Left lung (tissue), 10 donors: ENCODE results near the gene TRIM39. TPM values are rescaled to one million over a fixed set of nuclear protein-coding genes. Genes with fewer than 3 reads are reported as not detected.
"Not testable (repeated sequence)": the region's sequence is repeated elsewhere in the genome, so short reads cannot be mapped to it uniquely, and the experiment has no call there.

Source experiments
- ATAC-seq: fragments of 200-7000 bp; cut with Tn5 transposase; one replicate; pipeline ENCODE4 v1.9.1; 2020; ENCODE audit warnings: moderate library complexity
- DNase-seq, 4 donors: peaks; one replicate each; pipeline ENCODE4 v3.0.0-alpha.2; 2013 to 2020
- H3K27ac ChIP-seq, 2 donors: fragments of 200-600 bp; sonication (generic) in 1 of 2; one replicate each; pipeline versions ENCODE4 v1.5.0 to v1.8.0; 2020 to 2021
- H3K27me3 ChIP-seq, 2 donors: fragments of 200-600 bp; sonication (generic) in 1 of 2; one replicate each; pipeline versions ENCODE4 v1.5.0 to v1.8.0; 2020 to 2021
- H3K36me3 ChIP-seq, 2 donors: fragments of 200-600 bp; sonication (generic) in 1 of 2; one replicate each; pipeline versions ENCODE4 v1.5.0 to v1.8.0; 2020 to 2021
- H3K4me1 ChIP-seq, 2 donors: fragments of 200-600 bp; one replicate each; pipeline ENCODE4 v1.8.0; 2021
- H3K4me3 ChIP-seq, 2 donors: fragments of 200-600 bp; sonication (generic) in 1 of 2; one replicate each; pipeline versions ENCODE4 v1.5.0 to v1.8.0; 2020 to 2021; ENCODE audit warnings: mild to moderate bottlenecking in 1 of 2
- H3K9me3 ChIP-seq, 2 donors: fragments of 200-600 bp; sonication (generic) in 1 of 2; one replicate each; pipeline versions ENCODE4 v1.5.0 to v1.8.0; 2020 to 2021
- intact Hi-C, 2 donors: fragments of 100-400 bp; cut with DNase I; formaldehyde crosslinking; loops; one replicate each; pipeline versions ENCODE4 v1.11.2 to v1.14.2; 2022
- polyA plus RNA-seq, 6 donors: library from polyadenylated mRNA; unstranded; fragments of 120-200 nt; gene quantifications; one replicate each; pipeline ENCODE4 v1.2.1, GENCODE V29; 2013; ENCODE audit not compliant: insufficient read length in 6 of 6
- total RNA-seq, 2 donors: library from RNA; stranded (reverse); fragmentation: NEBNext Ultra II Directional; extraction: Animal tissue kit (Norgen Biotek cat#: 25700); gene quantifications; one replicate each; pipeline ENCODE4 v1.2.1, GENCODE V29; 2021
- TF ChIP-seq, protein P1 (sequence below), 2 donors: fragments of 200-600 bp; sonication (generic) in 1 of 2; IDR thresholded peaks; one replicate each; pipeline versions ENCODE4 v1.5.0 to v1.8.0; 2021; ENCODE audit warnings: antibody characterized with exemption in 2 of 2
- donor health status: DM: no; HTN: yes; CAD: no.
- donor health status: DM: no; HTN: no; CAD: no.

TRIM39 gene
- total and polyA plus RNA-seq, 8 donors = 10.2 to 13.7 (median 12.0) TPM

DNA sequence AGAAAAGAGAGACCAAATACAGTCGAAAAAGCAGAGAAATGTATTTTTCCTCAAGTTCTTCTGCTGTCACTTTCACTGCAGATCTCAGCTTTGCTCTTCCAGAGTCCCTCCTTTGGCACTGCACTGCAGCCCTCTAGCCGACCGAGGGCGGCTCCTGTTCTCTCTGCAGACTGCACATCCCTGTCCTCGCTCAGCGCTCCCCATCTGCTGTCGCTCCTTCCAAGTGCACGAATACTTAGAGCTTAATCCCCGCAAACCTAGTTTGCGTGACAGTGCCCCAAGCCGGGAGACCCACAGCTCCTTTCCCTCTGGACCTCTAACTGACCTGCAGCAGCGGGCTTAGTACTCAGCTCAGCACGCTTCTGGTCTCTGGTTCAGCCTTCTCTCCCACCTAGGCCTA, 33.4 kb downstream of the TRIM39 start:
- ATAC-seq (no peak), DNase-seq (no peak)
- Histone ChIP-seq H3K27me3 (peaks cover 31 to 90% of the 10 kb centered on the region in 2 donors), H3K4me3 (no peak overlapping the region), H3K9me3 (no peaks in the 10 kb centered on the region), H3K36me3 (no peaks in the 10 kb centered on the region), H3K27ac (no peak overlapping the region), H3K4me1 (peaks cover 0 to 10% of the 10 kb centered on the region in 2 donors)
- intact Hi-C loops = no loop called here
- TF ChIP-seq, protein P1, sequence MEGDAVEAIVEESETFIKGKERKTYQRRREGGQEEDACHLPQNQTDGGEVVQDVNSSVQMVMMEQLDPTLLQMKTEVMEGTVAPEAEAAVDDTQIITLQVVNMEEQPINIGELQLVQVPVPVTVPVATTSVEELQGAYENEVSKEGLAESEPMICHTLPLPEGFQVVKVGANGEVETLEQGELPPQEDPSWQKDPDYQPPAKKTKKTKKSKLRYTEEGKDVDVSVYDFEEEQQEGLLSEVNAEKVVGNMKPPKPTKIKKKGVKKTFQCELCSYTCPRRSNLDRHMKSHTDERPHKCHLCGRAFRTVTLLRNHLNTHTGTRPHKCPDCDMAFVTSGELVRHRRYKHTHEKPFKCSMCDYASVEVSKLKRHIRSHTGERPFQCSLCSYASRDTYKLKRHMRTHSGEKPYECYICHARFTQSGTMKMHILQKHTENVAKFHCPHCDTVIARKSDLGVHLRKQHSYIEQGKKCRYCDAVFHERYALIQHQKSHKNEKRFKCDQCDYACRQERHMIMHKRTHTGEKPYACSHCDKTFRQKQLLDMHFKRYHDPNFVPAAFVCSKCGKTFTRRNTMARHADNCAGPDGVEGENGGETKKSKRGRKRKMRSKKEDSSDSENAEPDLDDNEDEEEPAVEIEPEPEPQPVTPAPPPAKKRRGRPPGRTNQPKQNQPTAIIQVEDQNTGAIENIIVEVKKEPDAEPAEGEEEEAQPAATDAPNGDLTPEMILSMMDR (IDR thresholded peaks at IDR 0.05) = no peak

DNA sequence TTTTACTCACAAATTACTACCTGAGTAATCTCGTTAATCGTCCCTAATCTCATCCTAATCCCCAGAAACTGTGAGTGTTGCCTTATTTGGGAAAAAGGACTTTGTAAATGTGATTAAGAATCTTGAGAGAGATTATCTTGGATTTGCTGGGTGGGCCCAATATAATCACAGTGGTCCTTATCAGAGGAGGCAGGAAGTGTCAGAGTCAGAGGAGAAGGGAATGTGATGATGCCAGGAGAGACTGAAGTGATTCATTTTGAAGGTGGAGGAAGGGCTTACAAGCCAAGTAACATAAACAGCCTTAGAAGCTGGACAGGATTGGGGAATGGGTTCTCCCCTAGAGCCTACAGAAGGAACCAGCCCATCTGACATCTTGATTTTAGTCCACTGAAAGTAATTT, 34.9 kb downstream of the TRIM39 start:
- no peak overlapping the region for H3K4me3 ChIP-seq
- DNase-seq (no peak), ATAC-seq (no peak)
- peaks cover 31 to 90% of the 10 kb centered on the region in 2 donors for H3K27me3 ChIP-seq
- H3K4me1 ChIP-seq = peaks cover 0 to 10% of the 10 kb centered on the region in 2 donors
- H3K27ac ChIP-seq = no peak overlapping the region
- TF ChIP-seq, protein P1 (IDR thresholded peaks at IDR 0.05) = no peak
- H3K36me3 ChIP-seq = no peaks in the 10 kb centered on the region
- intact Hi-C loops = no loop called here
- no peaks in the 10 kb centered on the region for H3K9me3 ChIP-seq

DNA sequence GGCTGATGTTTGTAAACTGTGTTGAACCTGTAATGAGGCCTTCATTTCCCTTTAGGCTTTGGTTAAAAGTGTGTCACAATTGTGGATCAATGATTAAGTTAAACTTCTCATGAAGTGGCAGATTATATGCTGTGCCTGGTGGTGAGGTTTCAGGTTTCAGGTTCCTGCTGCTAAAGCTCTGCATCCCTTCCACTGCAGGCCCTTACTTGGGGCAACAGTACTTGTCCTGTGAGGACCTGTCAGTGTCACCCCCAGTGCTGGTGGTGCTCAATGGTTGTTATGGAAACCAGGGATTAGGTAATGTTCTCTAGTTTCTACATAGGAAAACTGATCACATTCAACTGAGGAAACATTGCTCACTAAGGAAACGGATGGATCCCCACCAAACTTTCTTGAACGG, 36.7 kb downstream of the TRIM39 start:
- Histone ChIP-seq H3K36me3 (no peaks in the 10 kb centered on the region), H3K9me3 (no peaks in the 10 kb centered on the region), H3K27me3 (peaks cover 24 to 89% of the 10 kb centered on the region in 2 donors), H3K4me1 (peaks cover 0 to under 1% of the 10 kb centered on the region in 2 donors), H3K27ac (no peak overlapping the region), H3K4me3 (no peak overlapping the region)
- TF ChIP-seq, protein P1 (IDR thresholded peaks at IDR 0.05) = no peak
- DNase-seq (no peak), ATAC-seq (no peak)
- intact Hi-C loops = no loop called here

DNA sequence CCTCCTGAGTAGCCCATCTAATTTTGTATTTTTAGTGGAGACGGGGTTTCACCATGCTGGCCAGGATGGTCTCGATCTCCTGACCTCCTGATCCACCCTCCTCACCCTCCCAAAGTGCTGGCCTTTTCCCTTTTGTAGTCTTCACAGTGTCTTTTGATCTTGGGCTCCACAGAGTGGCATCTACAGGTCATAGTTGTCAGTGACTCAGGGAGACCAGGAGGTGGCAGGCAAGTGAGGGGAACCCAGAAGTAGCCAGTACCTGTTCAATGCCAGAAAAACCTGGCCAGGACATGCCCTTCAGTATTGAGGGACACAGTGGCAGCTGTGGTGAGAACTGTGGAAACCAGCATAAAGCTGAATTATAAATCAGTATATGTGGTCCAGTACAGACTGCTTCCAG, 37.9 kb downstream of the TRIM39 start:
- intact Hi-C loops = no loop called here
- ATAC-seq (no peak), DNase-seq (no peak)
- peaks cover 17 to 79% of the 10 kb centered on the region in 2 donors for H3K27me3 ChIP-seq
- H3K9me3 ChIP-seq = no peaks in the 10 kb centered on the region
- H3K4me1 ChIP-seq = no peaks in the 10 kb centered on the region
- TF ChIP-seq, protein P1 (IDR thresholded peaks at IDR 0.05) = no peak
- no peaks in the 10 kb centered on the region for H3K36me3 ChIP-seq
- no peak overlapping the region for H3K4me3 ChIP-seq
- no peak overlapping the region for H3K27ac ChIP-seq

DNA sequence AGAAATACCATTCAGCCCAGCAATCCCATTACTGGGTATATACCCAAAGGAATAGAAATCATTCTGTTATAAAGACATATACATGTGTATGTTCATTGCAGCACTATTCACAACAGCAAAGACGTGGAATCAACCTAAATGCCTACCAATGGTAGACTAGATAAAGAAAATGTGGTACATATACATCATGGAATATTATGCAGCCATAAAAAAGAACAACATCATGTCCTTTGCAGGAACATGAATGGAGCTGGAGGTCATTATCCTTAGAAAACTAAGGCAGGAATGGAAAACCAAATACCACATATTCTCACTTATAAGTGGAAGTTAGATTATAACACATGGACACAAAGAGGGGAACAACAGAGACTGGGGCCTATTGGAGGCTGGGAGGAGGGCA, 42.6 kb downstream of the TRIM39 start:
- H3K4me3 ChIP-seq, DNase-seq, H3K4me1 ChIP-seq, H3K36me3 ChIP-seq, H3K27ac ChIP-seq, H3K9me3 ChIP-seq, intact Hi-C loops, ATAC-seq: not testable (repeated sequence)
- peaks cover 0 to 42% of the 10 kb centered on the region in 2 donors for H3K27me3 ChIP-seq

DNA sequence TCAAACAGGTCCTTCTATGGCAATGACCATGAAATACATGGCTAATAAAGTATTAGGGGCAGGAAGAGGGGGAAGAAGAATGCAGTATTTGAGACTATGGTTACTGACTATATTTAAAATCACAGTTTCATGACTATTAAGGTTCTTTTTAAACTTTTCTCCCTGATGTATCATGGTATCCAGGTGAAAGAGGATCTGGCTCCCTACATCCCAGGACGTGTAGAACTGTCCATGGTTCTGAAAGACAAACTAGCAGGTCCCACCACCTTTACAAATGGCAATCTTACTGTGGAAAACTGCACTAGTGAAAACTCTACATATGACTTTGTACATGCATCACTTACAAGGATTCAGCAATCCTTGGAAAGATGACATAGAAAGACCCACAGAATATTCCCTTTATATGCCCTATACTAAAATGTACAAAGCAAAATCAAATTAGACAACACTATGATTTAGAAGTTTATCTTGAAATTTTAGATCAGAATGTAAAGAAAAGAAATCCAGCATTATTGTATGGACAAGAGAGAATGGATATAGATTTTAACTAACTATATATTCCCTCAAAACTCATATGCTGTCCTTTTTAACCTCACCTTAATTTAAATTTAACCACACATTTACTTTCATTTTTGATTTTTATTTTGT, 51.7 kb downstream of the TRIM39 start:
- no peaks in the 10 kb centered on the region for H3K4me1 ChIP-seq
- H3K9me3 ChIP-seq = no peaks in the 10 kb centered on the region
- peak; percentile 53 for ATAC-seq
- H3K36me3 ChIP-seq = no peaks in the 10 kb centered on the region
- TF ChIP-seq, protein P1 (IDR thresholded peaks at IDR 0.05) = no peak
- DNase-seq = peak in 1 of 4 donors; percentile 21
- intact Hi-C loops = no loop called here
- peaks cover under 1 to 55% of the 10 kb centered on the region in 2 donors for H3K27me3 ChIP-seq
- no peak overlapping the region for H3K4me3 ChIP-seq
- H3K27ac ChIP-seq = no peak overlapping the region
